ENCODE results near the gene WDR1. TPM values are rescaled to one million over a fixed set of nuclear protein-coding genes. Genes with fewer than 3 reads are reported as not detected.

Gene WDR1
- total RNA-seq, 1 experiment from 2014 or later, result 367 TPM

DNA sequence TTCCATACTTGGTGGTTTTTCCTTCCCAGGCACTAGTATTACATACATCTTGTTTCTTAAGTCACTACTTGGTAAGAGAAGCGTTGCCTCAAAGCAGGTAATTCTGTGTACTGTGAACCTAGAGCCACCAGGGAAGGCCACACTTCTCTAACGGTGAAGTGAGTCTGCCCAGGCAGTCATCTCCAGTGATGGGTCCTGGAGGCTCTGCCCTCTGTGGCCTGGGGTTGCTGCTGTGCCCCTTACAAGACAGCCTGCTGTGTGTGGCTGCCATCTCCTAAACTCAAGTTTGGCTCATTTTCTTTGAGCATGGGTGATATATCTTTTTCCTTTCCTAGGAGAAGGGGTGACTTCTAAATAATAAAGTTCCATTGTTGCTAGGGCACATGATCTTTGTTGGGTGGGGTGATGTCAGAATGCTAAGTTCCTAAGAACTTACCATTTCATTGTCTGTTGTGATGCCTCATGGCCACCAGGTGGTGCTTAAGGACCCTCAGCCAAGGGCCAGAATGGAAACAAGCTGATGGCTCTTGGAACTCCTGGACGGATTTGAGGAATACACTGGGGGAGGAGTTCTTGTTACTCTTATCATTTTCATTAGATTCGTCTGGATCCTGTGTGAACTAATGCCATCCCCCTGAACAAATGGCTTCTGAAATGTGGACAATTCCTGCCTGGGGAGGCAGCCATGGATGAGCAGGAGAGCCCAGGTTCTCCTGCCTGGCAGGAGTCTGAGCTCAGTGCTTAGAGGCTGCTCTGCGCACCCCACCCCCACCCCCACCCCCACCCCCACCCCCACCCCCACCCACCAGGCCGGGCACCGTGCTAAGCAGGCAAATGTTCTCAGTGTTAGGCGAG, 41.1 kb upstream of the WDR1 start:
- peaks cover 38% of the 10 kb centered on the region for H3K27me3 Mint-ChIP-seq (ENCODE audit: low read depth)
- no peak overlapping the region for H2AFZ ChIP-seq (ENCODE audit: low read length)

More for the DNA sequence above, 41.1 kb upstream of the WDR1 start:
- Histone ChIP-seq H2BK15ac (ENCODE audit: low read depth, low read length) (no peak overlapping the region), H3K79me2 (ENCODE audit: insufficient read depth, low read length) (no peaks in the 10 kb centered on the region), H3K14ac (ENCODE audit: insufficient read depth, low read length) (no peak overlapping the region), H3K27me3 (ENCODE audit: insufficient read depth, low read length) (0 out of 2 replicates have a peak, but pooled peaks cover 2% of the 10 kb centered on the region), H4K91ac (ENCODE audit: insufficient read length, low read depth, low read length) (no peak overlapping the region), H2BK20ac (ENCODE audit: low read depth, low read length, poor library complexity, severe bottlenecking) (no peak overlapping the region), H3K27ac (ENCODE audit: insufficient read length, low read depth, low read length) (no peak overlapping the region), H2BK5ac (ENCODE audit: insufficient read length, low read length) (no peak overlapping the region), H3K9ac (ENCODE audit: extremely low read depth, insufficient read length, low read length) (no peak overlapping the region), H4K5ac (ENCODE audit: insufficient read length, low read depth, low read length) (no peak overlapping the region), H3T11ph (ENCODE audit: low read length) (no peak overlapping the region), H3K4ac (ENCODE audit: low read depth, low read length) (peak overlapping the region; percentile 6; the same call in 1 of the 2 replicates), H2BK12ac (ENCODE audit: insufficient read length, low read depth, low read length) (no peak overlapping the region), H2BK120ac (ENCODE audit: low read depth, low read length, poor library complexity, severe bottlenecking) (no peak overlapping the region), H2AK5ac (ENCODE audit: insufficient read length, low read length) (no peak overlapping the region), H3K18ac (ENCODE audit: insufficient read length, low read depth, low read length) (peak overlapping the region; percentile 38), H3K56ac (ENCODE audit: insufficient read length, low read depth, low read length) (no peak overlapping the region), H3K9me3 (ENCODE audit: control insufficient read depth, low read depth, low read length) (no peaks in the 10 kb centered on the region), H4K20me1 (ENCODE audit: control insufficient read depth, insufficient read depth, insufficient read length) (no peaks in the 10 kb centered on the region), H3K23me2 (ENCODE audit: insufficient read length, low read depth, low read length, poor library complexity, severe bottlenecking) (no peaks in the 10 kb centered on the region), H4K8ac (replicated peaks; ENCODE audit: insufficient read length, low read depth, low read length) (no peak overlapping the region), H3K4me2 (ENCODE audit: insufficient read depth, insufficient read length, low read length) (no peak overlapping the region), H3K4me1 (ENCODE audit: insufficient read depth, low read length) (no peaks in the 10 kb centered on the region), H3K79me1 (ENCODE audit: insufficient read depth, low read depth, low read length, poor library complexity, severe bottlenecking) (no peaks in the 10 kb centered on the region), H3K23ac (ENCODE audit: insufficient read length, low read depth, low read length) (no peak overlapping the region)
- Mint-ChIP-seq H3K36me3 (ENCODE audit: insufficient read depth in 1 of 3, low read depth in 3 of 3) (no peaks in the 10 kb centered on the region), H3K4me3 (no peak overlapping the region; a peak in 1 of 5 replicates), H3K27ac (no peak overlapping the region; a peak in 1 of 7 replicates), H3K4me1 (peaks cover 8 to 10% of the 10 kb centered on the region in 2 experiments), H3K9me3 (no peaks in the 10 kb centered on the region; a peak in 1 of 5 replicates)
- TF ChIP-seq, protein P1, sequence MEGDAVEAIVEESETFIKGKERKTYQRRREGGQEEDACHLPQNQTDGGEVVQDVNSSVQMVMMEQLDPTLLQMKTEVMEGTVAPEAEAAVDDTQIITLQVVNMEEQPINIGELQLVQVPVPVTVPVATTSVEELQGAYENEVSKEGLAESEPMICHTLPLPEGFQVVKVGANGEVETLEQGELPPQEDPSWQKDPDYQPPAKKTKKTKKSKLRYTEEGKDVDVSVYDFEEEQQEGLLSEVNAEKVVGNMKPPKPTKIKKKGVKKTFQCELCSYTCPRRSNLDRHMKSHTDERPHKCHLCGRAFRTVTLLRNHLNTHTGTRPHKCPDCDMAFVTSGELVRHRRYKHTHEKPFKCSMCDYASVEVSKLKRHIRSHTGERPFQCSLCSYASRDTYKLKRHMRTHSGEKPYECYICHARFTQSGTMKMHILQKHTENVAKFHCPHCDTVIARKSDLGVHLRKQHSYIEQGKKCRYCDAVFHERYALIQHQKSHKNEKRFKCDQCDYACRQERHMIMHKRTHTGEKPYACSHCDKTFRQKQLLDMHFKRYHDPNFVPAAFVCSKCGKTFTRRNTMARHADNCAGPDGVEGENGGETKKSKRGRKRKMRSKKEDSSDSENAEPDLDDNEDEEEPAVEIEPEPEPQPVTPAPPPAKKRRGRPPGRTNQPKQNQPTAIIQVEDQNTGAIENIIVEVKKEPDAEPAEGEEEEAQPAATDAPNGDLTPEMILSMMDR (conservative IDR thresholded peaks at IDR 0.05), result peak; percentile 86
- peak; percentile 74 for DNase-seq
- WGBS (ENCODE audit: extremely low coverage, insufficient read length, low lambda C conversion rate), result no CpG with 5 or more reads among the region's 8 CpGs

Data from H9 (cell line).